Activated naive CD8-positive, alpha-beta T cell treated with anti-CD3 and anti-CD28 coated beads, Interleukin-2, amount 10 ng/mL, durations not matched to agents 7 days and 5 days (primary cell): ENCODE measurements around the gene HOXB6. TPM values are rescaled to one million over a fixed set of nuclear protein-coding genes. Genes with fewer than 3 reads are reported as not detected.

Experiments
- ATAC-seq: fragments of 150-1000 bp; cut with Tn5 transposase; one replicate; pipeline ENCODE4 v1.10.0; 2021; ENCODE audit warnings: low read depth, moderate library complexity
- POLR2A ChIA-PET: fragments of 350-600 bp; sonication (Branson Sonifier 250); formaldehyde crosslinking; loops from one replicate; lab custom pipeline; 2021; ENCODE audit warnings: antibody characterized with exemption; lab: Charles Lee
- DNase-seq: peaks from one replicate; pipeline ENCODE4 v3.0.0; 2021
- H3K27ac Mint-ChIP-seq: one replicate; pipeline ENCODE4 v1.8.0; 2022; ENCODE audit warnings: mild to moderate bottlenecking, mixed read lengths
- H3K27me3 Mint-ChIP-seq: one replicate; pipeline ENCODE4 v1.8.0; 2022; ENCODE audit warnings: mild to moderate bottlenecking, moderate library complexity, mixed read lengths
- H3K36me3 Mint-ChIP-seq: one replicate; pipeline ENCODE4 v1.8.0; 2021; ENCODE audit warnings: mild to moderate bottlenecking, mixed read lengths
- H3K4me1 Mint-ChIP-seq: one replicate; pipeline ENCODE4 v1.8.0; 2021; ENCODE audit warnings: mixed read lengths
- H3K4me3 Mint-ChIP-seq: one replicate; pipeline ENCODE4 v1.8.0; 2022; ENCODE audit warnings: mild to moderate bottlenecking, moderate library complexity, mixed read lengths
- H3K9me3 Mint-ChIP-seq: one replicate; pipeline ENCODE4 v1.8.0; 2021; ENCODE audit warnings: mixed read lengths
- total RNA-seq, 2 experiments: library from RNA; stranded (reverse); gene quantifications; one replicate each; pipeline ENCODE4 v1.2.3, GENCODE V29; 2021

The HOXB6 gene
- total RNA-seq, 2 experiments from 2014 or later, result not detected

DNA sequence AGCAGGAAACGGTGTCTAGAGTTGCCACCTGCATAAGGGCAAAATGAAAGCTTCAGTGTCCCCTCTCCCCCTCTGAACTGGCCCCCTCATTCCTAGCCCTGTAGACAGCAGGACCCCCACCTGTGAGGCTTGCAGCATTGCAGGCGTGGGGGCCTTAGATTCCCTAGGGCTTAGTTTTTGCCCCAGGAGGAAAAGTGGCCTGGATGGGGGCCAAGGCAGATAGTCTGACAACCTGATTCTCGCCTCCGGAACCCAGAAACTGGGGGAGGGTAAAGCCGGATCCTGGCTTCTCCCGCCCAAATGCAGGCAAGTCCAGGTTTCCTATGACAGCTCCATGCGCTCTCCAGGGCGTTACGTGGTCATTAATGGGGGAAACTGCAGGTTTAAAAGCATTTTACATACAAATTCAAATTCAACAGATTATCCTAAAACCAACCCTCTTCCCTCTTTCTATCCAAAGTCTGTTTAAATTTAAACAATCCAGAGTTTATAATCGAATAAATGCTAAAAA, 678 bp upstream of the HOXB6 start:
- ATAC-seq (no peak), DNase-seq (no peak)
- Mint-ChIP-seq H3K4me3 (no peak overlapping the region), H3K4me1 (peaks cover 28% of the 10 kb centered on the region), H3K36me3 (no peaks in the 10 kb centered on the region), H3K9me3 (no peaks in the 10 kb centered on the region), H3K27ac (no peak overlapping the region), H3K27me3 (peaks cover 85% of the 10 kb centered on the region)
- POLR2A ChIA-PET, result no interaction called here

DNA sequence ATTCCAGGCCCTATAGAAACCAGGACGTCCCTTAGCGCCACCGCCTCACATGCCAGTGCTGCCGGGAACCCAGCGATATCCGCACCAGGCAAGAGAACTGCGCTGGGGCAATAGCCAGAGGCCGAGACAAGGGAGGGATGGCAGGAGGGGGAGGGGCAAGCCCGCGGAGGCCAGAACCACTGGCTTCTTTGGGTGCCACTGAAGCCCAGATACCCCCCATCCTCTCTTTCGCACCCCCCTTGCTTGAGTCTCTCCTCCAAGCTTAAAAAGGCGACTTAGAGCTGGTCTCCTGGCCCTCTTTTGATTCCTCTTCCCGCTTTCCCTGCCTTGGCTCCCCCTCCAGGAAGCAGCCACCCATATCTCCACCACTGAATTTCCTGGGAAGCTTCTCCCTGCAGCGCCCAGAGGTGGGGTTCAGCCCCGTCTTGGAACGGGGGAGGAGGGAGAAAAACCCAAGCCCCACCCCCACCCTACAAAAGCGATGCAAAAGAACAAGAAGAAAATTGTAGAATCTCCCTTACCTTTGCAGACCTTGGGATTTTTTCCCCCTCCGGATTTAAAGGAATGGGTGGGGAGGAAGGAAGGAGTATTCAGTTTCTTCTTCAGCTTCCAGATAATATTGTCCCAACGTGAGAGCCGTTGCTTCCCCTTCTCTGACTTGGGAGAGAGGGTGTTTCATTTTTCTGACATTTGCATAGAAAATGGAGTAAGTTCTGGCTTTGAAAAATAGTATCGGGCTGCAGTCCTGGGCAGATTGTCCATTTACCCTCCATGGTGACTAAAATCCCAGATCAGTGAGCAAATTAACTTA, 622 bp downstream of the HOXB6 start:
- H3K4me3 Mint-ChIP-seq, result peak overlapping the region; percentile 82
- peaks cover 25% of the 10 kb centered on the region for H3K4me1 Mint-ChIP-seq
- POLR2A ChIA-PET, result no interaction called here
- peaks cover 91% of the 10 kb centered on the region for H3K27me3 Mint-ChIP-seq
- H3K27ac Mint-ChIP-seq, result no peak overlapping the region
- ATAC-seq, result no peak
- H3K36me3 Mint-ChIP-seq, result no peaks in the 10 kb centered on the region
- no peaks in the 10 kb centered on the region for H3K9me3 Mint-ChIP-seq
- no peak for DNase-seq

DNA sequence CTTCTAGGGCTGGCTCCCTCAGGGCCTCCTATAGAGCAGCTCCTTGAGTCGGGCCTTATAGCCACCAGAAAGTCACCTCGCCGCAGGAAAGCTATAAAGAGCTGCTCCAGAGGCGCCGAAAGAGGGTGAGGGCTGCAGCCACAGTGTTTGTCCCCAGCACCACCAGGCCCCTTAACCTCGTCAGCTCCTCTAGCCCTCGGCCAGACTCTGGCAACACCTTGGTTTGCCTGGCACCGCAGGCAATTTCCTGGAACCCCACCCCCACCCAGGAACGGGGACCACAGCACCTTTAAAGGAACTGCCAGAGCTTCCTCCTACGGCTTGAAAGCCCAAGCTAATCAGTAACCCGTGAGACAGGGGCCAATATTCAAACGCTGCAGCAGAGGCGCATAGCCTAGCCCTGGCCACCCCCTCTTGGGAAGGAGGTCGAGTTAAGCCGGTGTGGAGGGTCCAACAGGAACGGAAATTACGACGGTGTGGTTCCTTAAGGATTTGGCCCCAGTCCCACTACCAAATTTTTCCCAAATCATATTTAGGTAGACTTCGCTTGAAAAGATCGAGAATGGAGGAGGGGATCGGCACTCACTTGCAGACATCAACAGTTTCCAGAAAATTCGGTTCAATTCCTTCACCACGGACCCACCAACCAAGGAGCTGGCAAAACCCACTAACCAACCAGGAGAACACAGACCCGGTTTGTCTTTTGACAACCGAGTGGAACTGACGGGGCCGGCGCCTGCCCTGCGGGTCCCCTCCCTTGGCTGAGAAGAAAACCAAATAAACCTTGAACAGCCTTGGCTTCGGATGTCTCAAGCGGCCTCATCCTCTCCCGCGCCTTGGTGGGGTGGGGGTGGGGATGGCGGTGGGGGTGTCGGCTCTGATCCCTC, 3.0 kb downstream of the HOXB6 start:
- Mint-ChIP-seq H3K9me3 (no peaks in the 10 kb centered on the region), H3K4me3 (peak overlapping the region; percentile 19), H3K36me3 (no peaks in the 10 kb centered on the region), H3K27ac (no peak overlapping the region), H3K27me3 (peaks cover 95% of the 10 kb centered on the region), H3K4me1 (peaks cover 35% of the 10 kb centered on the region)
- DNase-seq, result no peak
- POLR2A ChIA-PET, result interaction anchor here (0.6 to 0.9 kb wide), 4 partner anchors 13 to 518 kb away, joined by 3 to 4 read pairs (median 4); no protein-coding TSS in a partner anchor
- no peak for ATAC-seq

DNA sequence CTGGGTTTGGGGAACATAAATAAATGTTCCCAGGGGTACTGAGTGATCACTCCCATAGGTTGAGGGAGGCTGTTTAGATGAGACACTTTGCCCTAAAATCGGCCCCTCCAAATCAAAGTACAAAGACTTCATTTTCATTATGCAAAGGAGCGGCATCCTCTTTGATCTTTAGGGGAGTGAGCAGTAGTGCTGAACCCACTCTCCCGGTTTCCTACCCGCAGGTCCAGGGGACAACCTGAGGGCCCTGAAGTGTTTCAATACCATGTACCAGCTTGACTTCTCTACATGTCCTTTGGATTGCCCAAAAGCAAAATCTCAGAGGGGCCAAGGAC, 3.6 kb downstream of the HOXB6 start:
- no peaks in the 10 kb centered on the region for H3K36me3 Mint-ChIP-seq
- peaks cover 42% of the 10 kb centered on the region for H3K4me1 Mint-ChIP-seq
- ATAC-seq (no peak), DNase-seq (no peak)
- no peak overlapping the region for H3K27ac Mint-ChIP-seq
- POLR2A ChIA-PET, result interaction anchor here (0.6 to 0.9 kb wide), 5 partner anchors 13 to 517 kb away, joined by 3 to 4 read pairs (median 3); no protein-coding TSS in a partner anchor
- peaks cover 95% of the 10 kb centered on the region for H3K27me3 Mint-ChIP-seq
- H3K9me3 Mint-ChIP-seq, result no peaks in the 10 kb centered on the region
- no peak overlapping the region for H3K4me3 Mint-ChIP-seq

DNA sequence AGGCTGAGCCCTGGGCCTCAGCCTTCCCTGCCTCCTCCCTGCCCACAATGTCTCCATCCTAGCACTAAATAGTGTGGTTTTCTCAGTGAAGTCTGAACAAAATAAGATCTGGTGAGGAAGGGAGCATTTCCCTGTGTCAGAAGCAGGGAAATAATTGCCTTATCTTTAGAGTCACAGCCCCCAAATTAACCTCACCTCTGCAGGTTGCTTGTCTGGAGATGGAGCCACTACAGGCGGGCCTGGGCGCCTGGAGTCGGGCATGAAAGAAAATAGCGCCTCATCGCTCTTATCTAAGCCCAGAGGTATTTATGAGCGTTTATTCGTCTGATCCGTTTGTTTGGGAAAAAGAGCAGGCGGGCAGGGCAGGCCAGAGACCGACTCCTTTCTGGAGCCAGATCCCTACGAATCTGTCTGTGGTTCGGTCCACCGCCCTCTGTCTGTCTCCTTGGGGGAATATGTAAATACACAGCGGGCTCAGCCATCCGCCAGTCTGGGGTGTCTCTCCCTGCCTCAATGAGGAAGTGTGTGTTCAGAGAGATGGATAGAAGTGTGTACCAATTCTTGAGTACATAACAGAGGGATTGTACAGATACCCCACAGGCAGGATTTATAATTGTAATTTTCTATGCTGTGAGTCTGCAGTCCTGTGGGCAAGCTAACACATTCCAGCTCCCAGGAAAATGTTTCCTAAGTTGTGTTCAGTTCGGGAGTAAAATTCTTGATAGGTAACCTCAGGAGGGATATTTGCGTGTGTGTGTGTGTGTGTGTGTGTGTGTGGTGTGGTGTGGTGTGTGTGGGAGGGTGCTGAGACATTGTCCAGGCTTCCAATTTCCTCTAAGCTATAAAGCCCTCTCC, 4.3 kb downstream of the HOXB6 start:
- POLR2A ChIA-PET, result interaction anchor here (0.6 to 0.9 kb wide), 4 partner anchors 14 to 117 kb away, joined by 3 to 4 read pairs (median 3); no protein-coding TSS in a partner anchor
- Mint-ChIP-seq H3K27me3 (peaks cover 96% of the 10 kb centered on the region), H3K4me3 (no peak overlapping the region), H3K27ac (no peak overlapping the region), H3K36me3 (no peaks in the 10 kb centered on the region), H3K4me1 (peaks cover 42% of the 10 kb centered on the region), H3K9me3 (no peaks in the 10 kb centered on the region)
- ATAC-seq (no peak), DNase-seq (no peak)

DNA sequence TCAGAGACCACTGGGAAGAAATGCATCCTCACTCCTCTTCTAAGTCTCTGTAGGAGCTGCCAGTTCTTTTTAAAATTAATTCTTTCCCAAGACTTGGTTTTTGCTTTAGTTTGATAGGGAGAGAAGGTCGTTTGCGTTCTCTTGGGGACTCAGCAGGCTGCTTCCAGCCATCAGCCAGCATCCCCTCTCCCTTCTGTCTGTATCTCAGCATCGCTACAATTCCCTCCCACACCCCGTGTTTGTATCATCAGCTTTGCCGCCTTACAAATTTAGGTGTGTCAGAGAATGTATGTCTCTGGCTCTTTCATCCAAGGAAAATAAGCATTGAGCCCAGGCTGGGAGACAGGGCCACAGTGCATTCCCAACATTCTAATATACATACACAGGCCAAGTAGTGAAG, 5.4 kb downstream of the HOXB6 start:
- no peak overlapping the region for H3K27ac Mint-ChIP-seq
- no peak for DNase-seq
- no peaks in the 10 kb centered on the region for H3K9me3 Mint-ChIP-seq
- peaks cover 40% of the 10 kb centered on the region for H3K4me1 Mint-ChIP-seq
- ATAC-seq, result no peak
- POLR2A ChIA-PET, result interaction anchor here (0.6 kb wide), 1 partner anchor 466 kb away, joined by 3 read pairs; no protein-coding TSS in a partner anchor
- H3K4me3 Mint-ChIP-seq, result no peak overlapping the region
- no peaks in the 10 kb centered on the region for H3K36me3 Mint-ChIP-seq
- peaks cover 96% of the 10 kb centered on the region for H3K27me3 Mint-ChIP-seq

DNA sequence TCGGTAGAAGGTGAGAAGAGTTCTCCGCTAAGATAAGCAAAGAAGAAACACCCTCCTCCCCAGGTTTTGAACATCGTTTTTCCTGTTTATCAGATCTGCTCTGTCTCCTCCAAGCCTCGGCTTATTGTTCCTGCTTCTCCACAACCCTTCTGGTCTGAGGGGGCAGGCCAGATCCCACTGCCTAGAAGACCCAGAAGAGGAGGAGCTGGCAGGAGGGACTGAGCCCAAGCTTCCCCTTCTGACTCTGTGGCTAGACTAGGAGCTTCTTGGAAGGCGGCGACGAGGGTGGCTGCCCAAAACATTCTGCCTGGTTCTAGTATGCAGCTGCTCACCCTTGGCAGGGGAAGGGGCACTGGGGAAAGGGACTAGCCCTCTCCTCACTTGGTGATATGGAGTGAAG, 6.0 kb downstream of the HOXB6 start:
- DNase-seq (no peak), ATAC-seq (no peak)
- H3K36me3 Mint-ChIP-seq, result no peaks in the 10 kb centered on the region
- no peak overlapping the region for H3K27ac Mint-ChIP-seq
- POLR2A ChIA-PET, result interaction anchor here (0.6 kb wide), 1 partner anchor 465 kb away, joined by 3 read pairs; no protein-coding TSS in a partner anchor
- peak overlapping the region; percentile 83 for H3K4me3 Mint-ChIP-seq
- H3K9me3 Mint-ChIP-seq, result no peaks in the 10 kb centered on the region
- peaks cover 96% of the 10 kb centered on the region for H3K27me3 Mint-ChIP-seq
- H3K4me1 Mint-ChIP-seq, result peaks cover 40% of the 10 kb centered on the region

DNA sequence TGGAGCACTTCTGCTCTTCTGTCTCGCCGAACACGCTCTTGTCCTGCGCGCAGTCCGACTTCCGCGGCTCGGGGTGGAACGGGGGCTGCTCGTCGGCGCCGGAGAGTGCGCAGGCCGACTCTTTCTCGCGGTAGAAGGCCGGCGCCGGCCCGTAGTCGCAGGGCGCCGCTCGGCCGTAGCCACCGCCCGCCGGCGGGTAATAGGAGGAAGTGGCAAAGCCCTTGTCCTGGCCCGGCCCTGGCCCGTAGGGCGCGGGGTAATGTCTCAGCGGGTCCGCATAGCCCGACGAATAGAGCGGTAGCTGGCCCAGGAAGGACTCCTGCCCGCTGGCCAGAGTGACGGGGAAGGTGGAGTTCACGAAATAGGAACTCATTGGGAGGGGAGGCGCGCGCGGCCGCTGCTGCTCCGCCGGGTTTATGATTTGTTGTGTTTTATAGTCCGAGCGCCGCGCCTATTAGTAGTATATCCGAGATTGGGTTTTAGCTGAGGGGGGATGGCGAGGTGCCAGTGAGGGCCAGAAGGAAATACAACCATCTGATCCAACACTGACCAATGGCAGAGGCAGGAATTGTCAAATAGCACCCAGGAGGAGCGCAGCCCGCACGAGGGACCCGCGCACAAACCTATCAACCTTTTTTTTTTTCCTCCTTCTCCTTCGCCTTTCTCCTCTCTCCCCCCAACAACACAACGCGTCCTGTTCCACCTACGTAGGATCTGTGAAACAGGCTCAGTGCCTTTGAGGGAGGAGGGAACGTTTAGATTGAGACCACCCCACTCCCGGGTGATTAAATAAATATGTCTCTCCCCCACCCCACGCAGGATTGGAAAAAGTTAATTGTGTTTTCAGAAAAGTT, 6.8 kb downstream of the HOXB6 start:
- peaks cover 94% of the 10 kb centered on the region for H3K27me3 Mint-ChIP-seq
- H3K9me3 Mint-ChIP-seq, result no peaks in the 10 kb centered on the region
- DNase-seq, result peak; percentile 68
- H3K36me3 Mint-ChIP-seq, result no peaks in the 10 kb centered on the region
- H3K4me1 Mint-ChIP-seq, result peaks cover 38% of the 10 kb centered on the region
- POLR2A ChIA-PET, result no interaction called here
- H3K27ac Mint-ChIP-seq, result no peak overlapping the region
- peak; percentile 40 for ATAC-seq
- peak overlapping the region; percentile 83 for H3K4me3 Mint-ChIP-seq

DNA sequence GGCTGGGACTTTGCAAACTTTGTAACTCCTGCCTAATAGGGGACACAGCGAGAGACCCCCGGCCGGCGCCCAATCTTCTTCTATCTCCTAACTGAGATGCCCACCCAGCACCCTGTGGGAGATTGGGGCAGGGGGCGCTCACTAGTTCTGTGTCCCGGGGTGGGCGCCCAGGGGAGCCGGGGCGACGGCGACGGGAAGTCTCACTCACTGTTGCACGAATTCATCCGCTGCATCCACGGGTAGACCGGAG, 7.3 kb downstream of the HOXB6 start:
- Mint-ChIP-seq H3K36me3 (no peaks in the 10 kb centered on the region), H3K4me3 (peak overlapping the region; percentile 83), H3K27me3 (peaks cover 94% of the 10 kb centered on the region), H3K4me1 (peaks cover 39% of the 10 kb centered on the region), H3K9me3 (no peaks in the 10 kb centered on the region), H3K27ac (no peak overlapping the region)
- DNase-seq (no peak), ATAC-seq (no peak)
- POLR2A ChIA-PET, result no interaction called here

DNA sequence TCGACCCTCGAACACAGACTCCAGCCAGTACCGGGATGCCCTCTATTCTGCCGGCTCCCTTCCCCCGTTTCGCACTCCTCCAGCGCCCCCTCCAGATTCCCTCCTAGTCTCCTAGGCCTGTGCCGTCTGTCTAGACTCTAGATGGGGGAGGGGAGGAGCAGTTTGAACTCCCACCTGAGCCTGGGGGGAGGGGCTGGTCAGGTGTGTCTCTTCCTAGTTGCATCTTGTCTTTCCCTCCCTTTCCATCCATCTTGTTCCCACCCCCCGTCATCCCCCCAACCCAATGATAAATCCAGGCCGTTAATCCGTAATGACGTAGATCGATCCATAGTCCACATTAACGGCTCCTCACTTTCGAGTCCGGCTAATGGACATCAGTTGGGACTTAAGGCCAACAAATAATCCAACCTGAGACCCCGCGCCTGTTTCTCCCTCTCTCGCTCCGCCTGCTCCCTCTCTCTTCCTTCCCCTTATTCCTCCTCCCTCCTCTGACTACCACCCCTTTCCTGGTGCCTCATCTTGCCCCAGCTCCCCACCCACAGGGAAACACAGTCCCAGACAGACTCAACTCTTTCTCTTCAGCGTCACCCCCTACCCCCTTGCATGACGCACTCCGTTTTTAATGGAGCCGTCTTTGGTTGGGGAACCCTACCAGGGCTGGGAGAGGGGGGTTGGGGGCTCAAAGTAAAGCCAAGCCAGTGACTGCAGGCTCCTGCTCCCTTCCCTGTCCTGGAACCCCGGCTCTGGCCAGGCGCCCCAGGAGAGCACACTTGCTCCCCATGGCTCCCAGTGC, 7.9 kb downstream of the HOXB6 start:
- Mint-ChIP-seq H3K27me3 (peaks cover 91% of the 10 kb centered on the region), H3K4me1 (peaks cover 36% of the 10 kb centered on the region), H3K36me3 (no peaks in the 10 kb centered on the region), H3K27ac (peak overlapping the region; percentile 56), H3K9me3 (no peaks in the 10 kb centered on the region), H3K4me3 (peak overlapping the region; percentile 83)
- DNase-seq (no peak), ATAC-seq (peak; percentile 1)
- POLR2A ChIA-PET, result no interaction called here

DNA sequence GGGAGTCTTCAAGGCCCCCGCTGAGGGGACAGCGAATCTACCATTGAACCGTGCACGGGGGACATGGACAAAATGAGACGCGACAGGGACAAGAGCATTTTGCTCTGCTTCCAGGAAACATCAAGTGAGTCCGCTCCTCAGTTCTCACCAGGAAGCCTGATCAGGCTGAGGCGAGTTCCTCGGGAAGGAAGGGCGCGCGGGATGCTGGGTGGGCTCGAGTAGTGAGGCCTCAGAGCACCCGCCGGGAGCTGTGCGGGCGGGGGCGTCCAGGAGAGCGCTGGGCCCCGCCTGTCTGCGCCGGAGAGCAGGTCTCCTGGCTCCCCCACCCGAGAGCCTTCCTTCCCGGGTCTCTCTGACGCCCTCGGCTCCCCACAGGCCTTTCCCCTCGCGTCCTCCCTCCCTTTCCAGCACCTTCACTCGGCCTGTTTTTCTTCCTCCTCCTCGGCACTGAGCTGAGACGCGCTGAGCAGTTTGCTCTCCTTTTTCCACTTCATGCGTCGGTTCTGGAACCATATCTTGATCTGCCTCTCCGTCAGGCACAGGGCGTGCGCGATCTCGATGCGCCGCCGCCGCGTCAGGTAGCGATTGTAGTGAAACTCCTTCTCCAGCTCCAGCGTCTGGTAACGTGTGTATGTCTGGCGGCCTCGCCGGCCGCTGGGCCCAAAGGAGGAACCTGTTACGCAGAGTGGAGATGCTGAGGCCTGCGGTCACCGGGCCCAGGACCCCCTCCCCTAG, 8.6 kb downstream of the HOXB6 start:
- peak overlapping the region; percentile 83 for H3K4me3 Mint-ChIP-seq
- H3K9me3 Mint-ChIP-seq, result no peaks in the 10 kb centered on the region
- DNase-seq, result peak; percentile 64
- POLR2A ChIA-PET, result no interaction called here
- H3K4me1 Mint-ChIP-seq, result peaks cover 33% of the 10 kb centered on the region
- H3K27ac Mint-ChIP-seq, result no peak overlapping the region
- peaks cover 91% of the 10 kb centered on the region for H3K27me3 Mint-ChIP-seq
- H3K36me3 Mint-ChIP-seq, result no peaks in the 10 kb centered on the region
- peak; percentile 26 for ATAC-seq
